Body of pancreas (tissue), 4 donors: ENCODE measurements around the gene LCAT. TPM values are rescaled to one million over a fixed set of nuclear protein-coding genes. Genes with fewer than 3 reads are reported as not detected.

ENCODE experiments used
- ATAC-seq: fragments of 150-250 bp; one replicate; pipeline ENCODE4 v1.9.1; 2016
- DNase-seq, 4 donors: peaks; one replicate each; pipeline ENCODE4 v3.0.0-alpha.2; 2019
- H3K27ac ChIP-seq, 4 donors: fragments of 200-600 bp; sonication (generic); 1 replicate in 3 of 4; 2 replicates in 1 of 4; pipeline versions ENCODE4 v1.5.1 to v1.6.1; 2016 to 2019; ENCODE audit warnings: mild to moderate bottlenecking in 1 of 4, mixed read lengths in 1 of 4, moderate library complexity in 1 of 4
- H3K27me3 ChIP-seq, 2 donors: fragments of 200-600 bp; sonication (generic); one replicate each; pipeline ENCODE4 v1.6.0; 2016; ENCODE audit warnings: mild to moderate bottlenecking in 1 of 2
- H3K36me3 ChIP-seq, 2 donors: fragments of 200-600 bp; sonication (generic); replicated peaks in 1 of 2; 2 replicates each; pipeline ENCODE4 v1.5.1; 2016; ENCODE audit warnings: low read depth in 2 of 2; ENCODE audit not compliant: insufficient read depth in 1 of 2
- H3K4me1 ChIP-seq: fragments of 200-600 bp; sonication (generic); one replicate; pipeline ENCODE4 v1.6.0; 2016
- H3K4me3 ChIP-seq, 2 donors: fragments of 200-600 bp; sonication (generic); 1 replicate in 1 of 2; 2 replicates in 1 of 2; pipeline ENCODE4 v1.5.1; 2016 to 2019
- H3K9me3 ChIP-seq, 3 donors: fragments of 200-600 bp; sonication (generic); 1 replicate in 2 of 3; 2 replicates in 1 of 3; pipeline ENCODE4 v1.5.1; 2016
- POLR2A ChIP-seq, 3 donors: fragments of 450-650 bp; IDR thresholded peaks; one replicate each; pipeline ENCODE4 v1.6.1; 2016; ENCODE audit warnings: antibody characterized with exemption in 3 of 3, mild to moderate bottlenecking in 2 of 3
- WGBS, 2 donors: methylation state at CpG; one replicate each; pipeline ENCODE4 v1.1.5; 2017; 5-methylcytosine and 5-hydroxymethylcytosine counted together
- intact Hi-C: fragments of 100-400 bp; cut with DNase I; formaldehyde crosslinking; loops from one replicate; pipeline ENCODE4 v1.15.1; 2023
- total RNA-seq, 2 donors: library from RNA; depleted of rRNA; stranded (reverse); fragments of >200 nt; gene quantifications; one replicate each; pipeline ENCODE4 v1.1.0, GENCODE V29; 2016
- TF ChIP-seq, protein P1 (sequence below), 7 experiments: fragments of 450-650 bp in 4 of 7; fragments of 200-600 bp in 3 of 7; sonication (generic) in 3 of 7; IDR thresholded peaks; one replicate each; pipeline ENCODE4 v1.5.1; 2016 to 2019; ENCODE audit warnings: antibody characterized with exemption in 7 of 7

The LCAT gene
- total RNA-seq, 2 donors from 2014 or later, result 7.5 to 17.8 TPM

DNA sequence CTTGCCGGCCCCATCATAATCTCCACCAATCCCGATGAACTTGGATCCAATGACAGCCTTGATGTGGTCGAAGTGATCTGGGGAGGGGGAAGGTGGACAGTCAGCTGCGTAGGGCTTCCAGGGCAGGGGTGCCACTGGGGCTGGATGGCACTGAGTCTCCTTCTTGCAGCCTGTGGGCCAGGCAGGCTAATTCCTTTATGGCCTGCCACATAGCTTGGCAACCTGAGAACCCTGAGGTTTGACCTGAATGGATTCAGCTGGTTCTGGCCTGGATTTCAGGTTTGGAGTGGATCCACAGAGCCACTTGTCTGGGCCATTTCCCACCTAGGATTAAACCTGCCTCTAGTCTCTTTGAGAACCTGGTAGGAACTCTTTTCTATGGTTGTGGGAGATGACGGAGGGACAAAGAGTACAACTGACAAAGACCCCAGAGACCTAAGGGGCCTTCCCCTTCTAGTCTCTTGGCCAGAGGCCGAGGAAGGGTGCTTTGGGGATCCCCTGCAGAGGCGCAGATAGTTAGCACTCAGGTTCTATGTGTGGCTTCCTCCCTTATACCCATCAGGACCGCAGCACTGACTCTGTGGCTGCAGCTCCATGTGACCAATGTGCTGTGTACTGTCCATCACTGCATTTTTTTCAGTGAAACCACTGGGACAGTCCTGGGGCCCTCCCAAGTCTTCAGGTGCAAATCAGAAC is 45.5 kb upstream of the LCAT start:
- intact Hi-C loops, result no loop called here
- no peaks in the 10 kb centered on the region for H3K36me3 ChIP-seq
- peaks cover 13% of the 10 kb centered on the region for H3K4me1 ChIP-seq
- H3K9me3 ChIP-seq, result no peaks in the 10 kb centered on the region
- DNase-seq, result no peak
- no peak for ATAC-seq
- H3K27ac ChIP-seq, result no peak overlapping the region
- no peak overlapping the region for H3K4me3 ChIP-seq
- no peaks in the 10 kb centered on the region for H3K27me3 ChIP-seq
- WGBS, 2 donors, result 69 to 80% methylated on average over 6 to 8 of the region's 8 CpGs
- TF ChIP-seq POLR2A (IDR thresholded peaks at IDR 0.05), result no peak
- TF ChIP-seq, protein P1, sequence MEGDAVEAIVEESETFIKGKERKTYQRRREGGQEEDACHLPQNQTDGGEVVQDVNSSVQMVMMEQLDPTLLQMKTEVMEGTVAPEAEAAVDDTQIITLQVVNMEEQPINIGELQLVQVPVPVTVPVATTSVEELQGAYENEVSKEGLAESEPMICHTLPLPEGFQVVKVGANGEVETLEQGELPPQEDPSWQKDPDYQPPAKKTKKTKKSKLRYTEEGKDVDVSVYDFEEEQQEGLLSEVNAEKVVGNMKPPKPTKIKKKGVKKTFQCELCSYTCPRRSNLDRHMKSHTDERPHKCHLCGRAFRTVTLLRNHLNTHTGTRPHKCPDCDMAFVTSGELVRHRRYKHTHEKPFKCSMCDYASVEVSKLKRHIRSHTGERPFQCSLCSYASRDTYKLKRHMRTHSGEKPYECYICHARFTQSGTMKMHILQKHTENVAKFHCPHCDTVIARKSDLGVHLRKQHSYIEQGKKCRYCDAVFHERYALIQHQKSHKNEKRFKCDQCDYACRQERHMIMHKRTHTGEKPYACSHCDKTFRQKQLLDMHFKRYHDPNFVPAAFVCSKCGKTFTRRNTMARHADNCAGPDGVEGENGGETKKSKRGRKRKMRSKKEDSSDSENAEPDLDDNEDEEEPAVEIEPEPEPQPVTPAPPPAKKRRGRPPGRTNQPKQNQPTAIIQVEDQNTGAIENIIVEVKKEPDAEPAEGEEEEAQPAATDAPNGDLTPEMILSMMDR (IDR thresholded peaks at IDR 0.05), result no peak

DNA sequence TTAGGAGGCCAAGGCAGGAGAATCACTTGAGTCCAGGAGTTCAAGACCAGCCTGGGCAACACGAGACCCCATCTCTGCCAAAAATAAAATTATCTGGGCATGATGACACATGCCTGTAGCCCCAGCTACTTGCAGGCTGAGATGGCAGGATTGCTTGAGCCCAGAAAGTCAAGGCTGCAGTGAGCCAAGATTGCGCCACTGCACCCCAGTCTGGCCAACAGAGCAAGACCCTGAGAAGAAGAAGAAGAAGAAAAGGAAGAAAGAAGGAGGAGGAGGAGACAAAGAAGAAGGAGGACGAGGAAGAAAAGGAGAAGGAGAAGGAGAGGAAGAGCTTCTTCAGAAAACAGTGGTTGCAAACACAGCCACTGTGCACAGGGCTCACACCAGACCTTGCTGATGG is 44.8 kb upstream of the LCAT start:
- H3K4me1 ChIP-seq, result peaks cover 12% of the 10 kb centered on the region
- no peak for TF ChIP-seq POLR2A (IDR thresholded peaks at IDR 0.05)
- TF ChIP-seq, protein P1 (IDR thresholded peaks at IDR 0.05), result no peak
- no peak for DNase-seq
- intact Hi-C loops, result no loop called here
- ATAC-seq, result no peak
- H3K9me3 ChIP-seq, result no peaks in the 10 kb centered on the region
- no peaks in the 10 kb centered on the region for H3K27me3 ChIP-seq
- H3K27ac ChIP-seq, result no peak overlapping the region
- no peak overlapping the region for H3K4me3 ChIP-seq
- WGBS, 2 donors, result 65 to 89% methylated on average over 3 of the region's 3 CpGs
- no peaks in the 10 kb centered on the region for H3K36me3 ChIP-seq

DNA sequence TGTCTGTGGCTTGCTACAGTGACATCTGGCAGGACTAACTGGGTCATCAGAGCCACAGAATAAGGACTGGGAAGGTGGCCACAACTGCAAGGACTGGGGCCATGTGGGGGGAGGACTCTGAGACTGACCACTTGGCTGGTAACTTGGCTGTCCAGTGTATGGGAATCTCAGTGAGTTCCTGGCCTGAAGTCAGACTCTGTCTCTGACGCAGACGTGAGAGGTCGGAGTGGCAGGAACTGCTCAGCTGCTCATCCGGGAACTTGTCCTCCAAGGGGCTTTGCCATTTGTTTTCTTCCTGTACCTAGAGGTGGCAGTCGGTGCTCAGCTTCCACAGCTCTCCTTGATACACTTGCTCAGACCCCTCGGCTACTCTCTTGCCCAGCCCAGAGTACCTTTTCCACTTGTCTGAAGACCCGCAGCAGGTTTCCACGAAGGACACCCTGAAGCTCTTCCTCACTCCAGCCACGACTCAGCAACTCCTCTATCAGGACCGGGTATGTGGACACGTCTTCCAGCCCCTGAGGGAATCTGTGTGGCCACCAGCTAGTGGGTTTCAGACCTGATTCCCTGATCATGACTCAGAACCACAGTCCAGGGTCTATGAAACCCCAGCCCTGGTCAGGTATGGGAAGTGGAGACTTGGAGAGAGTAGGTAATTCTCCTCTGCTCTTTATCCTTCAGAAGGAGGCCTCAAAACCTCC is 43.7 kb upstream of the LCAT start:
- Histone ChIP-seq H3K27me3 (no peaks in the 10 kb centered on the region), H3K36me3 (no peaks in the 10 kb centered on the region), H3K9me3 (no peaks in the 10 kb centered on the region), H3K4me3 (no peak overlapping the region), H3K27ac (peak overlapping the region in 1 of 4 donors; percentile 33), H3K4me1 (peaks cover 3% of the 10 kb centered on the region)
- ATAC-seq, result peak; percentile 42
- intact Hi-C loops, result no loop called here
- 72 to 79% methylated on average over 9 to 11 of the region's 11 CpGs for WGBS, 2 donors
- TF ChIP-seq, protein P1 (IDR thresholded peaks at IDR 0.05), result no peak
- TF ChIP-seq POLR2A (IDR thresholded peaks at IDR 0.05), result no peak
- peak in 1 of 4 donors; percentile 13 for DNase-seq

DNA sequence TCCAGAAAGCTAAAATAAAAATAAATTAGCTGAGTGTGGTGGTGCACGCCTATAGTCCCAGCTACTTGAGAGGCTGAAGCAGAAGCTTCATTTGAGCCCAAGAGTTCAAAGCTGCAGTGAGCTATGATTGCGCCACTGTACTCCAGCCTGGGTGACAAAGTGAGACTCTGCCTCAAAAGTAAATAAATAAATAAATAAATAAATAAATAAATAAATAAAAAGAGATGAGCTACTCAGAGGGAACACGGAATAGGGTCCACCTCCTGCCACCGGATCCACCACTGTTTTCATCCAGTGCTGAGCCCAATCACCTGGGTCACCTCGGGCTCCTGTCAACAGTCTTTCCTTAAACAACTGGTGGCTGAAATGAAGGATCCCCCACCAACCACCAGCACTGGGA is 43.0 kb upstream of the LCAT start:
- 81 to 90% methylated on average over 5 of the region's 5 CpGs for WGBS, 2 donors
- no peaks in the 10 kb centered on the region for H3K9me3 ChIP-seq
- DNase-seq (no peak), ATAC-seq (no peak)
- H3K27me3 ChIP-seq, result no peaks in the 10 kb centered on the region
- no peaks in the 10 kb centered on the region for H3K36me3 ChIP-seq
- H3K4me3 ChIP-seq, result no peak overlapping the region
- TF ChIP-seq, protein P1 (IDR thresholded peaks at IDR 0.05), result no peak
- no peak for TF ChIP-seq POLR2A (IDR thresholded peaks at IDR 0.05)
- peaks cover 3% of the 10 kb centered on the region for H3K4me1 ChIP-seq
- H3K27ac ChIP-seq, result no peak overlapping the region
- intact Hi-C loops, result no loop called here
